22Rv1 (cell line): Measurements from ENCODE around the gene PPEF1.

Experiments
- CTCF ChIP-seq: fragments of 450-650 bp; IDR thresholded peaks from 2 replicates; pipeline ENCODE4 v1.5.1; 2017; ENCODE audit warnings: mild to moderate bottlenecking
- ZFX ChIP-seq: fragments of 450-650 bp; IDR thresholded peaks from 2 replicates; pipeline ENCODE4 v1.6.1; 2017; ENCODE audit warnings: antibody characterized with exemption, borderline replicate concordance

GRCh38 chrX:18709833-18710232, 2.4 kb downstream of the PPEF1 start:
- TF ChIP-seq CTCF (no peak), ZFX (no peak)
